Measurements from ENCODE around the gene DVL1.
"Not testable (repeated sequence)": the region's sequence is repeated elsewhere in the genome, so short reads cannot be mapped to it uniquely, and the experiment has no call there.

DVL1 gene

DNA sequence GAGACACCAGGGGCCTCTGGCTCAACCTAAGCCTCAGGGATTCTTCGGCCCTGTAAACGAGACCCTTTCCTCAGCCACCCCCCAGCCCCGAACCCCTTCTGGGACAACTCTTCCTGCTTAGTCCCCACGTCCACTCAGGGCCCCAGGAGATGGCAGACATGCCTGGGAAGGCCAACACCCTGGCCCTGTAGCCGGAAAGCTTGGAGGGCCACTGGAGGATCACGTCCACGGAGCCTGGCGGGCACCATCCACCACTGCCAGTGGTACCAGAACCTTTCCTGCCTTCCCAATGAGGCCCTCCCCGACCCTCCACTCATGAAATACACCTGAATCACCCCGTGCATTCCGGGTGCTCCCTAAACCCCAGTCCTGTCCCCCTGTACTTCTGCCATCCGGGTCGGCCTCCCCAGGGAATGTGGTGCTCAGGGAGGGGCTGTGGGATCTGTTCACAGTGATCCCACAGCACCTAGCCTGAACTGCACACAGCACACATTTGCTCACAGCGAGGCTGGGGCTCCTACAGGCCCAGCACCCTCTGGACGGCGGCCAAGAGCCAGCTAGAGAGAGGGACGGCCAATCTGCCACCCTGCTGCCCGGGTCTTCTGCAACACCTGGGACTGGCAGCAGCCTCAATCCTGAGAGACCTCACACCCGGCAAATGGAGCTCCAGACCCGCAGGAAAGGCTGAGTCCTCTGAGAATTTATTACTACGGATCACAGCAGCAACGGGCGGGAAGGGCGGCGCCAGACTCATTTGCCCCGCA, 24.0 kb upstream of the DVL1 start:
- no peak for DNase-seq

GRCh38 chr1:1371746-1372711, 22.8 kb upstream of the DVL1 start:
- peak in 1 of 2 experiments; percentile 40 for DNase-seq

DNA sequence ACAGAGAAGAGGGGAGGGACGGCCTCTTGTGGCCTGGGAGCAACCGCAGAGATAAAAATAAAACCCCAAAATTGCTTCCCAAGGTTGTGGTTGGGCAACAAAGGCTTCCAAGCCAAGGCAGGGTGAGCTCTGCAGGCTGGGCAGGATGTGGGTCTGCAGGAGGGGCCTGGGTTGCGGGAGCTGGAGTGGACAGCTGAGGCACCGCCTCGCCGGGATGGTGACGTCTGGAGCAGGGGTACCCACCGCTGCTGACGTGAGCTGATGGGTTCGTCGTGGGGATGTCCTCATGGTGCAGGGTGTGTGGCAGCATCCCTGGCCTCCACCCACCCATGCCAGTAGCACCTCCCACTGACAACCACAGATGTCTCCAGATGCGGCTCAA, 22.1 kb upstream of the DVL1 start:
- DNase-seq, result no peak

DNA sequence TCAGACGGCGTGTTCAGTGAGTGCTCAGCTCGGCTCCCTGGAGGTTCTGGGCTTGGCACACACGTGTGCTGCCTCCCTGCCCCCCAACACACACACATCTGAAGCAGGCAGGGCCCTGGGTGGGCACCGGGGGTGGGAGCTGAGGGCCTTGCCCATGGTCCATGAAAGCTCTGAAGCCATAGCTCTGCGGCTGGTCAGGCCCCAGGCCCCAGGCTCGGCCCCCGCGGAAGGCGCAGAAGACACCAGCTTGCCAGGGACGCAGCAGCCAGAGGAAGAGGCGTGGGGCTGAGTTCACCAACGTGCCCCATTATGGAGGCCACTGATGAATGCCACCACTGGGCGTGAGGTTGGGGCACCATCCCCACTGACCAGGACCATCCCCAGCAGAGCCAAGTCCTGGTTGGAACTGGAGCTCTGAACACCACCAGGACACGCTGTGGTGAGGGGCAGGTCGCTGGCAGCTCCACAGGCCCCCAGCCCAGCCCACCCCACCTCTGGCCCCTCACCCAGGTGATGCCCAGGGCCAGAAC, 21.6 kb upstream of the DVL1 start:
- no peak for DNase-seq

- not testable (repeated sequence) for DNase-seq
Measured at GRCh38 chr1:1370094-1370493, 20.9 kb upstream of the DVL1 start.

- no peak for DNase-seq
Measured at GRCh38 chr1:1367315-1367714, 18.1 kb upstream of the DVL1 start.

GRCh38 chr1:1366699-1367066, 17.5 kb upstream of the DVL1 start:
- no peak for DNase-seq

- no peak for DNase-seq
Measured at GRCh38 chr1:1365875-1366698, 16.9 kb upstream of the DVL1 start.

GRCh38 chr1:1364266-1364665, 15.0 kb upstream of the DVL1 start:
- DNase-seq, result no peak

- no peak for DNase-seq
Measured at GRCh38 chr1:1361982-1362423, 12.8 kb upstream of the DVL1 start.

DNA sequence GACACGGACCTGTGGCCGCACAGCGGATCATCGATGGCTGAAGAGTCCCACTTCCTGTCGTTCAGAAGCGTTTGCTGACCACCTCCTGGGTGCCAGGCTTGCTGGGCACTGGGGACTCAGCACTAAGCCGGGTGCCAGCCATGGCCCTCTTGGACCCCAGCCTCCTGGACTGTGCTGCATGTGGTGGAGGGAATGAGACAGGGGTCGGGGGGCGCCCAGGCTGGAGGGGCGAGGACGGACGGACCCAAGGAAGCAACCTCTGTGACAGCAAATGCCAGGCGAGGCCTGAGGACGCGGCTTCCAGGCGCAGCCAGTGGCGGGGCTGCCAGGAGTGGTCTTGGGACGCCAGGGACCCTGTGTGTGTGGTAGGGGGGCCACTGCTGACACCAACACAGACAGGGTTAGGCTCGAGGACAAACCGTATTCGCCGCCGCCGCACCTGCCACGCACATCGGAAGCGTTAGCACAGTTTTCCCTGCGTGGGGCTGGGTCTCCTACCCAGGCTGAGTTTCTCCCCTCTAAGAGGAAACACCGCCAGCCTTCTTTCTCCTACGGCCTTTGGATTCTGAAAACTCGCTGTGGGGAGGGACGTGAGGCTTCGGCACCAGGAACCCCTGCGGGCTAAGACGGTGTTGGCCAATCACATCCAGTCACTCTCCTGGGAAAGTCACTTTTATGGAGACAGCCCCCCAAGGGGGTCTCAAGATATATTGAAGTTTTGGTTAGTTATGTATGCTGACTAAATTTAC, 12.2 kb upstream of the DVL1 start:
- no peak for DNase-seq

DNA sequence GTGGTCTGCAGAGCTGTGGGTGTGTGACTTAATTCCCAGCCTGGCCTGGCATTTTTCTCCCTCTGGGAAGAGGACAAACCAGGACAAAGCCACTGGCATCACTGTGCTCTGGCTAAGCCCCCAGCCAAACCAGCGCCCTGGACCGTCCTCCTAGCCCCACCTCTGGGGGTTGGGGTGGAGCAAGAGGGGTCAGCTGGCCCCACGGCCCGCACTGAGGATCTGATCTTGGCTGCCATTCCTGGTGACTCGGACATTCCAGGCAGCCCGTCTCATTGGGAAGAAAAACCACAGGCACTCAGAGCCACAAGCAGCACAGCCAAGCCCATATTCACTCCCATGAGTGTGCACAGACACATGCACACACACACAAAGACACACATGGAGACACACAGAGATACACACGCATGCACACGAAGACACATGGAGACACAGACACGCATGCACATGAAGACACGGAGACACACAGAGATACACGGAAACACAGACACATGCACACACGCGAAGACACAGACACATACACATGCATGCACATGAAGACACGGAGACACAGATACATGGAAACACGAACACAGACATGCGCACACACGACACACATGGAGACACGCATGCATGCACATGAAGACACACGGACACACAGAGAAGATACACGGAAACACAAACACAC, 11.4 kb upstream of the DVL1 start:
- DNase-seq, result no peak

GRCh38 chr1:1359664-1360468, 10.6 kb upstream of the DVL1 start:
- no peak for DNase-seq

DNA sequence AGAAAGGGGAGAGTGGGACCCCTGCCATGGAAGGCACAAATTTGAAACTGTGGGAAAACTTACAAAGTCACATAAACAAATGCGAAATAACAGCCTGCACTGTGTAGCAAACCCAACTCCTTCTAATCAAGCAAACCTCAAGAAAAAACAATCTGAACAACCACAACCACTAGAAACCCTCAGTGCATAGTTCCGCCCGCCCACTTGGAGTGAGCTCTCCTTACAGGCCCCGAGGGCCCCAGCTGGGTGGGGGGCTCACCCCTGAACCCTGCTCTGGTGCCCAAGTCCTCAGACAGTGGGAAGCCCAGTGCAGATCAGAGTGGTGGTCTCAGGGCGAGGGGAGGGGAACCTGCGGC, 10.1 kb upstream of the DVL1 start:
- DNase-seq, result no peak

- no peak for DNase-seq
Measured at GRCh38 chr1:1358433-1359271, 9.4 kb upstream of the DVL1 start, which contains the start of gene MXRA8. Gene MXRA8, minus strand, starts transcription at chr1:1358555. Its CDS starts 51 bp downstream, at chr1:1358504.

DNA sequence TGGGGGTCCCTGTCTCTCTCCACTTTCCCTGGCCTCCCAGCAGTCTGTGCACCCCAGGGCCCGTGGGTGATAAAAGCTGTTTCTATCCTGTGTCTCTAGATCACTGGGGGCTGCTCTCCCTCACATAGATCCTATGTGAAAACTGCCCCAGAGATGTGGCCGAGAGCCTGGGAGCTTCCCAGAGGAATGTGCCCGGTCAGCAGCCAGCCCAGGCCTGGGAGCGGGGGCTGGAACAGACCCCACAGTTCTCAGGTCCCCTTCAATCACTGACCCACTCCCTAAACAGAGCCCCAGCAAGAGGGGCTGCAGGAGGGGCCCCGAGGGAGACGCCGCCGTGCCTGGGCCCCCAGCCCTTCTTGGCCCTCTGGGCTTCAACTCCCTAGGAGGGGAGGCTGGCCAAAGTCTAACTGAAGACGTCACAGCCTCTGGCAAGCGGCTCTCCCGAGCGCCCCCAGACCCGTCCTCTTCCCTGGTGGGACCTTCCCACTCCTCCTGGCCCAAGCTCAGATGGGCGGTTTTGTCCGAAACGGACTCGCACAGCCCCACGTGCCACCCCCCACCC, 8.7 kb upstream of the DVL1 start:
- no peak for DNase-seq

- DNase-seq, result no peak
Measured at GRCh38 chr1:1356796-1357401, 7.7 kb upstream of the DVL1 start.

DNA sequence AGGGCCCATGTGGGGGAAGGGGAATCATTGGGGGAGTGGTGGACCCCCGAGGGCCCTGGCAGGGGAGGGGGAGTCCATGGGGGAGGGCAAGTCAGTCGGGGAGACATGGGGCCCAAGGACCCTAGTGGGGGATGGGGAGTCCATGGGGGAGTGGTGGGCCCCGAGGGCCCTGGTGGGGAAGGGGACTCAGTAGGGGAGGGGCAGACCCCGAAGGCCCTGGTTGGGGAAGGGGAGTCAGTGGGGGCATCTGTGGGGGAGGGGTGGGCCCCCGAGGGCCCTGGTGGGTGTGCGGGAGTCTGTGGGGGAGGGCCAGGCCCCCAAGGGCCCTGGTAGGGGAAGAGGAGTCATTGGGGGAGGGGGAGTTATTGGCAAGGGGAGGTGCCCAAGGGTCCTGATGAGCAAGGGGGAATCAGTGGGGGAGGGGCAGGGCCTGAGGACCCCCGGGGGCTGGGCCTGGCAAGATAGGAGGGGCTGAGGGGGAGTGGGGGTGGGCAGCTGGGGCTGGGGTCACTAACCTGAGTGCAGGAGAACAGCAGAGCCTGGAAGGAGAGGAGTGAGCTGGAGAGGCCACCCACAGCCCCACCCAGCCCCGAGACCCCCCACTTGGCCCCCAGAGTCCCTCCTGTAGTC, 7.1 kb upstream of the DVL1 start:
- DNase-seq, result no peak
